AG08395 (cell line): ENCODE data around the gene POC5.

Source experiments
- DNase-seq: peaks from one replicate; pipeline ENCODE4 v3.0.0; 2012; ENCODE audit warnings: mixed read lengths, low spot score

Gene POC5

DNA sequence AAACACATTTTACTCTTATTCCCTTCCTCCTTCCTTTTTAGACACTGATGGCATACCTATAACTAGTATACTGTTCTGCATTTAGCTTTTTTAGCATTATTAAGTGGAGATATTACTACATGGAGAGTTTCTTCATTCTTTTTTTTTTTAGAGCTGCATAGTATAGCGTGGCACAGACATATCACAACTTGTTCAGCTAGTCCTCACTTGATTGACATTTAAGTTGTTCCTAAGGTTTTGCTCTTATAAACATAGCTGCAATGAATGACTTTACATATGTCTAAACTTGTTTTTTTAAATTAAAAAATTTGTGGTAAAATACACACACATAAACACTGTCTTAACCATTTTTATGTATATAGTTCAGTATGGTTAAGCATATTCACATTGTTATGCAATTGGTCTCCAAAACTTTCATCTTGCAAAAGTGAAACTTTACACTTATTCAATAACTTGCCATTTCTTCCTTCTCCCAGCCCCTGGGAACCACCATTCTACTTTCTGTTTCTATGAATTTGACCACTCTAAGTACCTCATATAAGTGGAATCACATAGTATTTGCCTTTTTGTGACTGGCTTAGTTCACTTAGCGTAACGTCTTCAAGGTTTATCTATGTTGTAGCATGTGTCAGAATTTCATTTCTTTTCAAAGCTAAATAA, 57.3 kb downstream of the POC5 start:
- DNase-seq, result no peak

DNA sequence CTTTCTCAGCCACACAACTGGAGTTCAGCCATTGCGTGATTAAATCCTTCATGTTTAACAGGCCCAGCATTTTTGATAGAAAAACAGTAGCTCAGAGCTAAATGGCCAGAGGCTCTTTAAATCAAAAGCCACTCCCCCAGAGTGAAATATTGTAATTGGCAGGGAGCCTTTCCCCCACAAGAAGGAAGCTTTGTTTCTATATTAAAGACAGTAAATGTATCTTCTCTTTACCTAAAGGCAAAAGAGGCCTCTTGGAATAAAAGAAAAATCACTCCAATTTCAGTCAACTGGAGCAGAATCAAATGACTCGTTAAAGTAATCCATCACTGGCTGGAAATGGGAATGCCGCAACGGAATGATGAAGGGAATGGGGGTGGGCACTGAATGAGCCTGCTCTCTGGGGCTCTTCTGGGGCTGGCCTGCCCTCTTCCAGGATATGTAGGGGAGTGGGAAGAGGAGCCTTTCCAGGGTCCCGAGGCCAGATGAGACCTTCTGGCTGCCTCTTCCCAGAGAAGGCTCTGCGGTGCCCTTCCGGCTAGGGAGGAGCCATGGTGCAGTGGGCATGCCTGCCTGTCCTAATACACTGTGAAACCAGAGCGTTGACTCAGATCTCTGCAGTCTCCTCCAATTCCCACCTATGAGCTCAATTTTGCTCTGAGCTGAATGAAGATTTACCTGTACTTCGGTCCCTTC, 60.8 kb downstream of the POC5 start:
- peak; percentile 67 for DNase-seq

DNA sequence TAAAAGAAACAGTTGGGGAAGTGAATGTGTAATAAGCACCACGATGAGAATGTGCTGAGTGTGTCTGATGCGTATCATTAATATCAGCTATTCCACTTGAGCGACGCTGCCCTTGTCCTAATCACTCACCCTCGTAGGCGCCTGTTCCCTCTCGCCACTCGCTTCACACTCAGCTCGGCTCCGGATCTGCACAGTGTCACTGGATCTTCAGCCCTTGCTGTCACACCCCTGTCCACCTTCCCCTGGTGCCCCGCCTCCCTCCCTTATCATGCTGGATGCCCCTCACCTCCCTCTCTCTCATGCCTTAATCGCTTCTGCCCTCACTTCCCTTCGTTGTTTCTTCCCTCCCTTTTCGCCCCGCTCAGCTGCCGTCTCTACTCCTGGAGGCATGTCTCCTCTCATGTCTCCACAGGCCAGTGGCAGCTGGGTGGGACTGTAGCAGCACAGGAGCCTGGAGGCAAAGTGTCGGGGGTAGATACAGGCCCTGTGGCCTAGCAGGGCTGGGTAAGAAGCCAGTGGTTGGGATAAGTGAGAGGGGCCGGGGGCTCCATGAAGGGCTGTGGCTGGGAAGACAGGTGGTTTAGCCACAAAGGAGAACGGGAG, 62.4 kb downstream of the POC5 start:
- no peak for DNase-seq

GRCh38 chr5:75653521-75653920, 63.7 kb downstream of the POC5 start:
- no peak for DNase-seq

DNA sequence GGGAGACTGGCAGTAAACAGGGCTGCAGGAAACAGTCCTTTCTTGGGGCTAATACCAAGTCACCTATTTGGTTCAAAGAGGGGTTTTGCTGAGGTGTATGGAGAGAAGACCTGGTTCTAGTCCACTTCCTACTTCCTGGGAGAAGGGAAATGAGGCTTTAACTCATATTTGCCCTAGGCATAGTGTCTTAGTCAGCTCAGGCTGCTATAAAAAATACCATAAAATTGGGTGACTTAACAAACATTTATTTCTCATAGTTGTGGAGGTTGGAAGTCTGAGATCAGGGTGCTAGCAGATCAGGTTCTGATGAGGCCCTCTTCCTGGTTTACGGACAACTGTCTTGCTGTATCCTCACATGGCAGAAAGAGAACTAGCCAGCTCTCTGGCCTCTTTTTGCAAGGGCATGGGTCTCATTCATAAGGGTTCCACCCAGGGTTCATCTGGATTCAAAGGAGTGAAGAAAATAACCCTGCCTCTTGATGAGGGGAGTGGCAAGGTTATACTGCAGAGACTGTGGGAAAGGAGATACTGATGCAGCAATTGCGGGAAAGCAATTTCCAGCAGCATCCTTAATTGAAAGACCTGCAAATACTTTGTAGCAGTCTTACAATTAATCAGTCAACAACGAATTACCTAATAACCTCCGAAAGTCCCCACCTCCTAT, 65.5 kb downstream of the POC5 start:
- no peak for DNase-seq

- DNase-seq, result no peak
These were observed 68.5 kb downstream of the POC5 start for GRCh38 chr5:75648712-75649111.

DNA sequence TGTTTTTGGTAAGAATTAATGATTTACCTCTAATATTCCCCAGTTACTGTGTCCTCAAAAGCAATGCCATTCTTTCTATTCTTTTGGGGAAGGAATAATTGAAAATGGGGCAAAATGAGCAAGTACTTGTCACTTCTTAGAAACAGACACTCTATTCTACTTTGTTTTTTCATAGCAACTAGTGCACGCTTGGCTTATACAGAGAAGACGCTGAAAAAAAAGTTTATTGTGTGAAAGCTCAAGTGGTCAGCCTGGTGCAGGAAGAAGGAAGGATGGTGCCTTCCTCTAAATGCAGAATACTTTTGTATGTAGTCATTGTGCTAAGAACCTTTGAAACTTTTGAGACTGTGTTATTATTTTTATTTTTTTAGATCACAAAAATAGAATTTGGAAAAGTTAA, 76.4 kb downstream of the POC5 start:
- no peak for DNase-seq

GRCh38 chr5:75640395-75640794, 76.8 kb downstream of the POC5 start:
- peak; percentile 89 for DNase-seq

- DNase-seq, result no peak
These were observed 77.5 kb downstream of the POC5 start for GRCh38 chr5:75639535-75640311.

- no peak for DNase-seq
These were observed 79.3 kb downstream of the POC5 start for GRCh38 chr5:75637949-75638348.

- no peak for DNase-seq
These were observed 84.9 kb downstream of the POC5 start for GRCh38 chr5:75632321-75632720.

DNA sequence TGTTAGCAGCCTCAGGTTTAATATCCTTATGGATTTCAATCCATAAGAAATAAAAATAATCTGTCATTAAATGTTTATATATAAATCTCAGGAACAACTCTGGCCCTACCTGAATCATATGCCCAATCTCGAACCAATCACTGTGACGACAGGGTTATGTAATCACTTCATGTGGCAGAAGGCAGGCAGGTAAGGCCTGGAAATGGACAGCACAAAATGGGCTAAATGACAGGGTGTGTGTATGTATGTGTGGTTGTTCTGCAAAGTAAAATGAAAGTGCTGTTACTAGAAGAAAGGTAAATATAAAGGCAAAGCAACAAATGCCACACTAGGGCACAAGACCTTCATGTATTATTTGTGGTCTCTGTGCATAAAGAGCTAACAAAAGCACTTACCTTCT, 86.4 kb downstream of the POC5 start:
- no peak for DNase-seq

DNA sequence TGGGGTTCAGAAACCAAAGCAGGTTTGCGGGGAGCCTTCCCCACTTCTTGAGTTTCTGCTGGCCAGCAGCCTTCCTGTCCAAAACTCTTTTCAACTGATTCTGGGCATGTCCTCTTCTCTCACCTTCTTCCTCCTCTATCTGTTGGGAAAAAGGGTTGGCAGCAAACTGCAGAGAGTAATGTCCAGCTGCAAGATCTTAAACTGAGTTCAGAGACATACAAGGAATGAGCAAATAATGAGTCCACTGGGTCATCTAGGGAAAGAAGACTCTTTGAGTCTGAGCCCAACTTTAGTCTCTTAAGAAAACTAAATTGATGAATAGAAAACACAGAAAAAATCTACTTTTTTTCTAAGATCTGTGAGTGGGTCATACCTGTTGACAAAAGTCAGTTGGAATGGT, 89.4 kb downstream of the POC5 start:
- no peak for DNase-seq

DNA sequence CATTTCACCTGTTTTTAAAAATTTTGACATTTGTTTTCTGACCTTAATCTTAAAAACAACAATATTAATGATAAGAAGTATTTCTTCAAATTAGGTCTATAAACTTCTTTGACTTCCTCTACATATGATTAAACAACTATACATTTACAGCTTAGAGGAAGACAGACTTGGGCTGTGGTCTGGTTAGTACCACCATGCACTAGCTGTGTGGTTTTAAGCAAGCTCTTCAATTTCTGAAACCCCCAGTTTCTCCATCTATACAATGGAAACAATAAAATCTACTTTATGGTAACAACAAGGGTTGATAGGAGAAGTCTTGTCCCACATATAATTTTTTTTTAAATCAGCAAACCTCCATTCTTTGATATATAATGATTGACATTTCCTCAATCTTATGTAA, 90.3 kb downstream of the POC5 start:
- DNase-seq, result no peak
